H9 (cell line): Measurements from ENCODE around the gene SLX4IP. TPM values are rescaled to one million over a fixed set of nuclear protein-coding genes. Genes with fewer than 3 reads are reported as not detected.
A peak's percentile ranks its signal among the peaks of the same experiment; 100 is the strongest.
"Not testable (repeated sequence)": the region's sequence is repeated elsewhere in the genome, so short reads cannot be mapped to it uniquely, and the experiment has no call there.

ENCODE experiments used
- DNase-seq: peaks from one replicate; pipeline ENCODE4 v3.0.0-alpha.2; 2017
- H2AFZ ChIP-seq: one replicate; pipeline ENCODE4 v1.6.1; 2013; ENCODE audit warnings: mild to moderate bottlenecking, low read length, control low read depth, moderate library complexity
- H2AK5ac ChIP-seq: 2 replicates; pipeline ENCODE4 v1.6.1; 2013; ENCODE audit warnings: low read length, control low read depth, mixed read lengths; ENCODE audit not compliant: insufficient read length
- H2BK120ac ChIP-seq: one replicate; pipeline ENCODE4 v1.6.1; 2013; ENCODE audit warnings: low read depth, mild to moderate bottlenecking, low read length, control low read depth, inconsistent platforms; ENCODE audit not compliant: poor library complexity, severe bottlenecking
- H2BK12ac ChIP-seq: 2 replicates; pipeline ENCODE4 v1.6.1; 2013; ENCODE audit warnings: low read length, control low read depth, mixed read lengths, low read depth; ENCODE audit not compliant: insufficient read length
- H2BK15ac ChIP-seq: 2 replicates; pipeline ENCODE4 v1.6.1; 2013; ENCODE audit warnings: low read depth, low read length, control low read depth
- H2BK20ac ChIP-seq: one replicate; pipeline ENCODE4 v1.6.1; 2013; ENCODE audit warnings: low read depth, mild to moderate bottlenecking, low read length, control low read depth, inconsistent platforms; ENCODE audit not compliant: poor library complexity, severe bottlenecking
- H2BK5ac ChIP-seq: 2 replicates; pipeline ENCODE4 v1.6.1; 2013; ENCODE audit warnings: low read length, control low read depth, mixed read lengths; ENCODE audit not compliant: insufficient read length
- H3K14ac ChIP-seq: 2 replicates; pipeline ENCODE4 v1.6.1; 2013; ENCODE audit warnings: low read length, control low read depth; ENCODE audit not compliant: insufficient read depth
- H3K18ac ChIP-seq: 2 replicates; pipeline ENCODE4 v1.6.1; 2013; ENCODE audit warnings: low read depth, mild to moderate bottlenecking, mixed read lengths, low read length, control low read depth; ENCODE audit not compliant: insufficient read length
- H3K23ac ChIP-seq: 2 replicates; pipeline ENCODE4 v1.6.1; 2013; ENCODE audit warnings: low read length, control low read depth, mixed read lengths, low read depth; ENCODE audit not compliant: insufficient read length
- H3K23me2 ChIP-seq: 2 replicates; pipeline ENCODE4 v1.6.1; 2013; ENCODE audit warnings: low read depth, mild to moderate bottlenecking, mixed read lengths, low read length, control low read depth; ENCODE audit not compliant: insufficient read length, poor library complexity, severe bottlenecking
- H3K27ac ChIP-seq: 2 replicates; pipeline ENCODE4 v1.5.1; 2013; ENCODE audit warnings: low read length, control low read depth, mixed read lengths, low read depth; ENCODE audit not compliant: insufficient read length
- H3K27me3 ChIP-seq: 2 replicates; pipeline ENCODE4 v1.6.1; 2013; ENCODE audit warnings: low read length, control low read depth, inconsistent platforms; ENCODE audit not compliant: insufficient read depth
- H3K4ac ChIP-seq: 2 replicates; pipeline ENCODE4 v1.6.1; 2013; ENCODE audit warnings: low read depth, mild to moderate bottlenecking, control low read depth, inconsistent platforms, low read length, moderate library complexity
- H3K4me1 ChIP-seq: 2 replicates; pipeline ENCODE4 v1.6.1; 2013; ENCODE audit warnings: low read length, control low read depth, inconsistent platforms; ENCODE audit not compliant: insufficient read depth
- H3K4me2 ChIP-seq: 2 replicates; pipeline ENCODE4 v1.6.1; 2013; ENCODE audit warnings: low read length, control low read depth, mixed read lengths; ENCODE audit not compliant: insufficient read length, insufficient read depth
- H3K56ac ChIP-seq: 2 replicates; pipeline ENCODE4 v1.6.1; 2013; ENCODE audit warnings: low read depth, mild to moderate bottlenecking, mixed read lengths, low read length, control low read depth; ENCODE audit not compliant: insufficient read length
- H3K79me1 ChIP-seq: 2 replicates; pipeline ENCODE4 v1.6.1; 2013; ENCODE audit warnings: low read depth, mild to moderate bottlenecking, moderate library complexity, low read length, control low read depth, inconsistent platforms; ENCODE audit not compliant: insufficient read depth, poor library complexity, severe bottlenecking
- H3K79me2 ChIP-seq: 2 replicates; pipeline ENCODE4 v1.6.1; 2013; ENCODE audit warnings: low read length, control low read depth, inconsistent platforms; ENCODE audit not compliant: insufficient read depth
- H3K9ac ChIP-seq: 2 replicates; pipeline ENCODE4 v1.6.1; 2013; ENCODE audit warnings: low read length, control low read depth, mixed read lengths; ENCODE audit not compliant: insufficient read length; ENCODE audit errors: extremely low read depth
- H3K9me3 ChIP-seq: one replicate; pipeline ENCODE4 v1.6.1; 2013; ENCODE audit warnings: low read depth, low read length, inconsistent platforms; ENCODE audit not compliant: control insufficient read depth
- H3T11ph ChIP-seq: one replicate; pipeline ENCODE4 v1.6.1; 2013; ENCODE audit warnings: mild to moderate bottlenecking, low read length, control low read depth, inconsistent platforms
- H4K20me1 ChIP-seq: one replicate; pipeline ENCODE4 v1.6.1; 2013; ENCODE audit not compliant: control insufficient read depth, insufficient read length, insufficient read depth
- H4K5ac ChIP-seq: 2 replicates; pipeline ENCODE4 v1.6.1; 2013; ENCODE audit warnings: low read depth, mild to moderate bottlenecking, mixed read lengths, low read length, control low read depth; ENCODE audit not compliant: insufficient read length
- H4K8ac ChIP-seq: replicated peaks from 2 replicates; pipeline ENCODE4 v1.6.1; 2013; ENCODE audit warnings: low read length, control low read depth, mixed read lengths, low read depth; ENCODE audit not compliant: insufficient read length
- H4K91ac ChIP-seq: 2 replicates; pipeline ENCODE4 v1.6.1; 2013; ENCODE audit warnings: low read depth, mild to moderate bottlenecking, moderate library complexity, mixed read lengths, low read length, control low read depth; ENCODE audit not compliant: insufficient read length
- H3K27ac Mint-ChIP-seq, 3 experiments: 2 replicates in 2 of 3; 3 replicates in 1 of 3; pipeline ENCODE4 v1.8.0; 2020 to 2021; ENCODE audit warnings: mixed read lengths in 3 of 3, mild to moderate bottlenecking in 1 of 3, moderate library complexity in 1 of 3
- H3K27me3 Mint-ChIP-seq: 2 replicates; pipeline ENCODE4 v1.8.0; 2021; ENCODE audit warnings: low read depth, mild to moderate bottlenecking, moderate library complexity, mixed read lengths
- H3K36me3 Mint-ChIP-seq, 3 experiments: 2 replicates in 2 of 3; 3 replicates in 1 of 3; pipeline ENCODE4 v1.8.0; 2020 to 2021; ENCODE audit warnings: low read depth in 3 of 3, mixed read lengths in 3 of 3; ENCODE audit not compliant: insufficient read depth in 1 of 3
- H3K4me1 Mint-ChIP-seq, 2 experiments: 2 replicates each; pipeline ENCODE4 v1.8.0; 2020; ENCODE audit warnings: mixed read lengths in 2 of 2
- H3K4me3 Mint-ChIP-seq, 2 experiments: 2 replicates in 1 of 2; 3 replicates in 1 of 2; pipeline ENCODE4 v1.8.0; 2020 to 2021; ENCODE audit warnings: mild to moderate bottlenecking in 2 of 2, mixed read lengths in 2 of 2, moderate library complexity in 1 of 2
- H3K9me3 Mint-ChIP-seq, 2 experiments: 2 replicates in 1 of 2; 3 replicates in 1 of 2; pipeline ENCODE4 v1.8.0; 2020; ENCODE audit warnings: mild to moderate bottlenecking in 2 of 2, mixed read lengths in 2 of 2, moderate library complexity in 1 of 2
- WGBS: extraction: QIAGEN DNeasy Blood & Tissue Kit; methylation state at CpG from one replicate; pipeline ENCODE4 v1.1.7; 2013; ENCODE audit warnings: missing lambda C conversion rate, low lambda C conversion rate, mixed read lengths; ENCODE audit not compliant: insufficient read length; ENCODE audit errors: extremely low coverage; 5-methylcytosine and 5-hydroxymethylcytosine counted together
- total RNA-seq: library from RNA; stranded (reverse); gene quantifications from 2 replicates; pipeline ENCODE4 v1.2.1, GENCODE V29; 2021
- TF ChIP-seq, protein P1 (sequence below): fragments of 200-600 bp; sonication (generic); conservative IDR thresholded peaks from 3 replicates; pipeline ENCODE4 v1.8.0; 2021; ENCODE audit warnings: antibody characterized with exemption, mild to moderate bottlenecking

The SLX4IP gene
- total RNA-seq, 1 experiment from 2014 or later = 7.9 TPM

DNA sequence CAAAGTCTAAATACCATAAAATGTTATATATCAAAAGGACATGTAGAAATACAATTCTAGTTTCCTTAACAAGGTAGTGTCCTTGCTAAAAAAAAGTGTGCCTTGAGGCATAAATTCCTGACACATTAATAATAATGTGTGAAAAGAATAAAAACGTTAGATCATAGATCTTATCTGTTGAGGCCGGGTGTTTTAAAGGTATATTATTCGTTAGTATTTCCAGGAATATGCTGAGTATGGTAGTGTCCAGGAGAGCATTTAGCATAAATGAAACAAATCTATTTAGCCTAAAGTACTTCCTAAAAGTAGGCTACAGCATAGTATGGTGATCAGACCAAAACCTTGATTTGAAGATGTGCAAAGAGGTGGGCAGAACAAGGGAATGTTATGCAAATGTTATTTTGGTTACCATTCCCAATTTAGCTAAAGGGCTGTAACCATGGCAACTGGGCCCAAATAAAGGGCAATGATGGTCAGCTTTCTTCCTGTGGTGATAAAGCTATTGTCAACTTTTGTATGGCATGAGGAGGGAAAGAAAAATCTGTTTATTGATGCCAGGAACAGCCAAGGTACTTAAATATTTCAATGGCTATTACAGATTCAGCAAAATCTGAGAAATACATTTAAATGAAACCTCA is 20.0 kb upstream of the SLX4IP start:
- Mint-ChIP-seq H3K27me3 (no peaks in the 10 kb centered on the region), H3K36me3 (peaks cover 5 to 24% (median 18%) of the 10 kb centered on the region in 3 experiments; a peak in 6 of 7 replicates), H3K9me3 (no peaks in the 10 kb centered on the region), H3K4me1 (peaks cover 15 to 17% of the 10 kb centered on the region in 2 experiments), H3K4me3 (no peak overlapping the region), H3K27ac (peak overlapping the region in 1 of 3 experiments; percentile 66; a peak in 3 of 7 replicates)
- DNase-seq = no peak
- no peak overlapping the region for H2BK5ac ChIP-seq
- no peak overlapping the region for H3K23ac ChIP-seq
- no CpG with 5 or more reads among the region's 3 CpGs for WGBS
- no peak overlapping the region for H2BK12ac ChIP-seq
- H3K4me2 ChIP-seq = no peak overlapping the region
- H3K79me2 ChIP-seq = no peaks in the 10 kb centered on the region
- H3K23me2 ChIP-seq = no peaks in the 10 kb centered on the region
- no peak overlapping the region for H4K5ac ChIP-seq
- H3K9me3 ChIP-seq = no peaks in the 10 kb centered on the region
- H3K9ac ChIP-seq = no peak overlapping the region
- H3K27ac ChIP-seq = no peak overlapping the region
- H3K79me1 ChIP-seq = no peaks in the 10 kb centered on the region
- no peak overlapping the region for H2BK120ac ChIP-seq
- H2AK5ac ChIP-seq = no peak overlapping the region
- no peak overlapping the region for H2BK15ac ChIP-seq
- no peaks in the 10 kb centered on the region for H3K4me1 ChIP-seq
- no peak overlapping the region for H2AFZ ChIP-seq
- no peak overlapping the region for H3T11ph ChIP-seq
- no peak overlapping the region for H4K91ac ChIP-seq
- no peak overlapping the region for H2BK20ac ChIP-seq
- no peak overlapping the region for H3K4ac ChIP-seq
- no peaks in the 10 kb centered on the region for H4K20me1 ChIP-seq
- H4K8ac ChIP-seq = no peak overlapping the region
- no peaks in the 10 kb centered on the region for H3K27me3 ChIP-seq
- H3K18ac ChIP-seq = no peak overlapping the region
- no peak overlapping the region for H3K56ac ChIP-seq
- no peak overlapping the region for H3K14ac ChIP-seq
- TF ChIP-seq, protein P1, sequence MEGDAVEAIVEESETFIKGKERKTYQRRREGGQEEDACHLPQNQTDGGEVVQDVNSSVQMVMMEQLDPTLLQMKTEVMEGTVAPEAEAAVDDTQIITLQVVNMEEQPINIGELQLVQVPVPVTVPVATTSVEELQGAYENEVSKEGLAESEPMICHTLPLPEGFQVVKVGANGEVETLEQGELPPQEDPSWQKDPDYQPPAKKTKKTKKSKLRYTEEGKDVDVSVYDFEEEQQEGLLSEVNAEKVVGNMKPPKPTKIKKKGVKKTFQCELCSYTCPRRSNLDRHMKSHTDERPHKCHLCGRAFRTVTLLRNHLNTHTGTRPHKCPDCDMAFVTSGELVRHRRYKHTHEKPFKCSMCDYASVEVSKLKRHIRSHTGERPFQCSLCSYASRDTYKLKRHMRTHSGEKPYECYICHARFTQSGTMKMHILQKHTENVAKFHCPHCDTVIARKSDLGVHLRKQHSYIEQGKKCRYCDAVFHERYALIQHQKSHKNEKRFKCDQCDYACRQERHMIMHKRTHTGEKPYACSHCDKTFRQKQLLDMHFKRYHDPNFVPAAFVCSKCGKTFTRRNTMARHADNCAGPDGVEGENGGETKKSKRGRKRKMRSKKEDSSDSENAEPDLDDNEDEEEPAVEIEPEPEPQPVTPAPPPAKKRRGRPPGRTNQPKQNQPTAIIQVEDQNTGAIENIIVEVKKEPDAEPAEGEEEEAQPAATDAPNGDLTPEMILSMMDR = no peak

DNA sequence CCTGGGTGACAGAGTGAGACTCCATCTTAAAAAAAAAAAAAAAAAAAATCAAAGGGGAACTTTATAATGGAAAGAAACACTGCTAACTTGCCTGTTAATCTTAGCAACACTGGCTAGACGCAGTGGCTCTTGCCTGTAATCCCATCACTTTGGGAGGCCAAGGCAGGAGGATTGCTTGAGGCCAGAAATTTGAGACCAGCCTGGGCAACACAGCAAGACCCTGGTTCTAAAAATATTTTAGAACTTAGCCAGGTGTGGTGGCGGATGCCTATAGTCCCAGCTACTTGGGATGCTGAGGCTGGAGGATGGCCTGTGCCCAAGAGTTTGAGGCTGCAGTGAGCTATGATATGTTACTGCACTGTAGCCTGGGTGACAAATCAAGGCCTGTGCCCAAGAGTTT is 17.9 kb upstream of the SLX4IP start:
- not testable (repeated sequence) for H3K23me2 ChIP-seq, H3K9me3 Mint-ChIP-seq, H3K27me3 Mint-ChIP-seq, H2BK12ac ChIP-seq, H2BK15ac ChIP-seq, H3K79me1 ChIP-seq, H3K27ac Mint-ChIP-seq, H3K4me2 ChIP-seq, H3K14ac ChIP-seq, H2BK20ac ChIP-seq, H3K4me1 ChIP-seq, H3T11ph ChIP-seq, H3K4ac ChIP-seq, H4K5ac ChIP-seq, H3K23ac ChIP-seq, H4K91ac ChIP-seq, H4K20me1 ChIP-seq, H3K27ac ChIP-seq, H4K8ac ChIP-seq, DNase-seq, H3K27me3 ChIP-seq, H3K9ac ChIP-seq, H2AK5ac ChIP-seq, H2BK120ac ChIP-seq, H2BK5ac ChIP-seq, H3K9me3 ChIP-seq, H3K56ac ChIP-seq, H3K18ac ChIP-seq, H2AFZ ChIP-seq, H3K4me3 Mint-ChIP-seq, H3K79me2 ChIP-seq
- peaks cover 5 to 20% (median 20%) of the 10 kb centered on the region in 3 experiments; a peak in 6 of 7 replicates for H3K36me3 Mint-ChIP-seq
- no CpG with 5 or more reads among the region's 2 CpGs for WGBS
- peaks cover 17 to 18% of the 10 kb centered on the region in 2 experiments for H3K4me1 Mint-ChIP-seq
